Measurements from ENCODE around the gene CYP11A1. TPM values are rescaled to one million over a fixed set of nuclear protein-coding genes. Genes with fewer than 3 reads are reported as not detected.

The CYP11A1 gene
- total RNA-seq, 2 donors from 2014 or later = not detected

- H3K9me3 ChIP-seq = no peaks in the 10 kb centered on the region
Measured at GRCh38 chr15:74340150-74340549, 27.3 kb downstream of the CYP11A1 start.

GRCh38 chr15:74339371-74339770 lies 28.1 kb downstream of the CYP11A1 start:
- H3K36me3 ChIP-seq = no peaks in the 10 kb centered on the region
- no peak overlapping the region for H3K4me3 ChIP-seq
- ATAC-seq (ENCODE audit: insufficient number of reproducible peaks, low FRiP score, low read depth) (no peak), DNase-seq (ENCODE audit: low spot score) (no peak)
- no peaks in the 10 kb centered on the region for H3K9me3 ChIP-seq
- no peaks in the 10 kb centered on the region for H3K27me3 ChIP-seq (replicated peaks; ENCODE audit: insufficient read depth)
- no peak overlapping the region for H3K27ac ChIP-seq
- no peaks in the 10 kb centered on the region for H3K4me1 ChIP-seq (ENCODE audit: control insufficient read depth in 1 of 2, low read depth in 2 of 2)
- no peak for TF ChIP-seq CTCF (IDR thresholded peaks at IDR 0.05)

More at GRCh38 chr15:74340150-74340549, 27.3 kb downstream of the CYP11A1 start:
- Histone ChIP-seq H3K27ac (no peak overlapping the region), H3K4me3 (no peak overlapping the region), H3K36me3 (no peaks in the 10 kb centered on the region), H3K27me3 (replicated peaks; ENCODE audit: insufficient read depth) (no peaks in the 10 kb centered on the region), H3K4me1 (ENCODE audit: control insufficient read depth in 1 of 2, low read depth in 2 of 2) (no peaks in the 10 kb centered on the region)
- TF ChIP-seq CTCF (IDR thresholded peaks at IDR 0.05) = no peak
- no peak for ATAC-seq (ENCODE audit: insufficient number of reproducible peaks, low FRiP score, low read depth)
- no peak for DNase-seq (ENCODE audit: low spot score)

GRCh38 chr15:74338676-74339075 lies 28.8 kb downstream of the CYP11A1 start:
- Histone ChIP-seq H3K4me3 (no peak overlapping the region), H3K36me3 (no peaks in the 10 kb centered on the region), H3K27ac (no peak overlapping the region), H3K9me3 (no peaks in the 10 kb centered on the region), H3K4me1 (ENCODE audit: control insufficient read depth in 1 of 2, low read depth in 2 of 2) (no peaks in the 10 kb centered on the region), H3K27me3 (replicated peaks; ENCODE audit: insufficient read depth) (no peaks in the 10 kb centered on the region)
- no peak for ATAC-seq (ENCODE audit: insufficient number of reproducible peaks, low FRiP score, low read depth)
- no peak for TF ChIP-seq CTCF (IDR thresholded peaks at IDR 0.05)
- no peak for DNase-seq (ENCODE audit: low spot score)

GRCh38 chr15:74337607-74338211 lies 29.7 kb downstream of the CYP11A1 start:
- ATAC-seq (ENCODE audit: insufficient number of reproducible peaks, low FRiP score, low read depth) (no peak), DNase-seq (ENCODE audit: low spot score) (no peak)
- no peaks in the 10 kb centered on the region for H3K4me1 ChIP-seq (ENCODE audit: control insufficient read depth in 1 of 2, low read depth in 2 of 2)
- no peaks in the 10 kb centered on the region for H3K9me3 ChIP-seq
- TF ChIP-seq CTCF (IDR thresholded peaks at IDR 0.05) = no peak
- no peaks in the 10 kb centered on the region for H3K36me3 ChIP-seq
- no peaks in the 10 kb centered on the region for H3K27me3 ChIP-seq (replicated peaks; ENCODE audit: insufficient read depth)
- H3K4me3 ChIP-seq = no peak overlapping the region
- H3K27ac ChIP-seq = no peak overlapping the region

GRCh38 chr15:74337146-74337545 lies 30.3 kb downstream of the CYP11A1 start:
- Histone ChIP-seq H3K9me3 (no peaks in the 10 kb centered on the region), H3K4me1 (ENCODE audit: control insufficient read depth in 1 of 2, low read depth in 2 of 2) (no peaks in the 10 kb centered on the region), H3K4me3 (no peak overlapping the region), H3K27ac (no peak overlapping the region), H3K27me3 (replicated peaks; ENCODE audit: insufficient read depth) (no peaks in the 10 kb centered on the region), H3K36me3 (no peaks in the 10 kb centered on the region)
- DNase-seq (ENCODE audit: low spot score) = no peak
- ATAC-seq (ENCODE audit: insufficient number of reproducible peaks, low FRiP score, low read depth) = no peak
- TF ChIP-seq CTCF (IDR thresholded peaks at IDR 0.05) = no peak
